ENCODE measurements around the gene PHF8. TPM values are rescaled to one million over a fixed set of nuclear protein-coding genes. Genes with fewer than 3 reads are reported as not detected.
A peak's percentile ranks its signal among the peaks of the same experiment; 100 is the strongest.

The PHF8 gene
- 10 to 100 TPM; 22.5 to 32.8 (median 30.5) TPM for polyA plus RNA-seq (ENCODE audit: insufficient read length in 4 of 4)

GRCh38 chrX:54044126-54044876 lies at the start of gene PHF8:
Gene PHF8, minus strand, starts transcription at chrX:54044473. Its CDS starts 1,745 bp downstream, at chrX:54042728.
- DNase-seq (ENCODE audit: low read depth in 4 of 4, low spot score in 3 of 4), result peak; percentile 78 to 88 (median 84)

GRCh38 chrX:54093571-54093970 lies 49.3 kb upstream of the PHF8 start:
- DNase-seq (ENCODE audit: low read depth in 4 of 4, low spot score in 3 of 4), result no peak

- DNase-seq (ENCODE audit: low read depth in 4 of 4, low spot score in 3 of 4), result no peak
Observed at GRCh38 chrX:54093159-54093558, 48.9 kb upstream of the PHF8 start.

- DNase-seq (ENCODE audit: low read depth in 4 of 4, low spot score in 3 of 4), result no peak
Observed at GRCh38 chrX:54090880-54091279, 46.6 kb upstream of the PHF8 start.

- no peak for DNase-seq (ENCODE audit: low read depth in 4 of 4, low spot score in 3 of 4)
Observed at GRCh38 chrX:54089191-54089590, 44.9 kb upstream of the PHF8 start.

GRCh38 chrX:54087661-54088060 lies 43.4 kb upstream of the PHF8 start:
- no peak for DNase-seq (ENCODE audit: low read depth in 4 of 4, low spot score in 3 of 4)

GRCh38 chrX:54085666-54086065 lies 41.4 kb upstream of the PHF8 start:
- no peak for DNase-seq (ENCODE audit: low read depth in 4 of 4, low spot score in 3 of 4)

- no peak for DNase-seq (ENCODE audit: low read depth in 4 of 4, low spot score in 3 of 4)
Observed at GRCh38 chrX:54076903-54077302, 32.6 kb upstream of the PHF8 start.

- DNase-seq (ENCODE audit: low read depth in 4 of 4, low spot score in 3 of 4), result no peak
Observed at GRCh38 chrX:54074826-54075225, 30.6 kb upstream of the PHF8 start.

- no peak for DNase-seq (ENCODE audit: low read depth in 4 of 4, low spot score in 3 of 4)
Observed at GRCh38 chrX:54067766-54068165, 23.5 kb upstream of the PHF8 start.

GRCh38 chrX:54066841-54067240 lies 22.6 kb upstream of the PHF8 start:
- no peak for DNase-seq (ENCODE audit: low read depth in 4 of 4, low spot score in 3 of 4)

GRCh38 chrX:54064564-54064963 lies 20.3 kb upstream of the PHF8 start:
- no peak for DNase-seq (ENCODE audit: low read depth in 4 of 4, low spot score in 3 of 4)

- no peak for DNase-seq (ENCODE audit: low read depth in 4 of 4, low spot score in 3 of 4)
Observed at GRCh38 chrX:54063361-54063760, 19.1 kb upstream of the PHF8 start.

GRCh38 chrX:54049801-54050200 lies 5.5 kb upstream of the PHF8 start:
- no peak for DNase-seq (ENCODE audit: low read depth in 4 of 4, low spot score in 3 of 4)

GRCh38 chrX:54048412-54048811 lies 4.1 kb upstream of the PHF8 start:
- DNase-seq (ENCODE audit: low read depth in 4 of 4, low spot score in 3 of 4), result no peak

GRCh38 chrX:54045563-54046228 lies 1.4 kb upstream of the PHF8 start:
- DNase-seq (ENCODE audit: low read depth in 4 of 4, low spot score in 3 of 4), result no peak

- no peak for DNase-seq (ENCODE audit: low read depth in 4 of 4, low spot score in 3 of 4)
Observed at GRCh38 chrX:54044877-54045338, 635 bp upstream of the PHF8 start.

- DNase-seq (ENCODE audit: low read depth in 4 of 4, low spot score in 3 of 4), result no peak
Observed at GRCh38 chrX:54043541-54044125, 640 bp downstream of the PHF8 start.

- DNase-seq (ENCODE audit: low read depth in 4 of 4, low spot score in 3 of 4), result no peak
Observed at GRCh38 chrX:54043056-54043455, 1.2 kb downstream of the PHF8 start.

- no peak for DNase-seq (ENCODE audit: low read depth in 4 of 4, low spot score in 3 of 4)
Observed at GRCh38 chrX:54042609-54043021, 1.7 kb downstream of the PHF8 start.

GRCh38 chrX:54030329-54030728 lies 13.9 kb downstream of the PHF8 start:
- DNase-seq (ENCODE audit: low read depth in 4 of 4, low spot score in 3 of 4), result no peak
